ENCODE data around the gene REN.

The REN gene

GRCh38 chr1:204130178-204130577, 36.0 kb downstream of the REN start:
- Histone ChIP-seq H3K4me1 (peaks cover 5 to 61% (median 36%) of the 10 kb centered on the region in 4 donors), H3K27me3 (no peaks in the 10 kb centered on the region), H3K27ac (no peak overlapping the region), H3K36me3 (peaks cover 22 to 43% (median 31%) of the 10 kb centered on the region in 3 donors), H3K4me3 (no peak overlapping the region), H3K9me3 (no peaks in the 10 kb centered on the region)
- intact Hi-C loops (cut with DNase I; ENCODE audit: low total_unique reads) = no loop called here
- TF ChIP-seq CTCF (IDR thresholded peaks at IDR 0.05) = no peak
- no peak for DNase-seq

GRCh38 chr1:204128964-204129896, 36.9 kb downstream of the REN start:
- Histone ChIP-seq H3K27me3 (no peaks in the 10 kb centered on the region), H3K4me1 (peaks cover 5 to 61% (median 36%) of the 10 kb centered on the region in 4 donors), H3K4me3 (no peak overlapping the region), H3K27ac (peak overlapping the region; percentile 39 to 64), H3K36me3 (peaks cover 20 to 43% (median 31%) of the 10 kb centered on the region in 3 donors), H3K9me3 (no peaks in the 10 kb centered on the region)
- TF ChIP-seq CTCF (IDR thresholded peaks at IDR 0.05) = peak; percentile 85 to 91
- DNase-seq = peak; percentile 60 to 84
- intact Hi-C loops (cut with DNase I; ENCODE audit: low total_unique reads) = loop anchor here (2.0 kb wide), 2 partner anchors 258 to 266 kb away; no protein-coding TSS in a partner anchor

GRCh38 chr1:204128464-204128963, 37.6 kb downstream of the REN start:
- Histone ChIP-seq H3K36me3 (peaks cover 21 to 43% (median 33%) of the 10 kb centered on the region in 3 donors), H3K4me1 (peaks cover 5 to 61% (median 36%) of the 10 kb centered on the region in 4 donors), H3K27me3 (no peaks in the 10 kb centered on the region), H3K4me3 (no peak overlapping the region), H3K27ac (peak overlapping the region in 1 of 2 donors; percentile 64), H3K9me3 (no peaks in the 10 kb centered on the region)
- DNase-seq = no peak
- TF ChIP-seq CTCF (IDR thresholded peaks at IDR 0.05) = no peak
- intact Hi-C loops (cut with DNase I; ENCODE audit: low total_unique reads) = loop anchor here (2.0 kb wide), 2 partner anchors 258 to 266 kb away; no protein-coding TSS in a partner anchor

GRCh38 chr1:204127597-204128242, 38.4 kb downstream of the REN start:
- H3K36me3 ChIP-seq = peaks cover 29 to 51% (median 41%) of the 10 kb centered on the region in 3 donors
- intact Hi-C loops (cut with DNase I; ENCODE audit: low total_unique reads) = loop anchor here (1.0 to 2.0 kb wide), 3 partner anchors 54 to 265 kb away; partner anchors contain the start of gene SOX13
- no peak overlapping the region for H3K4me3 ChIP-seq
- no peaks in the 10 kb centered on the region for H3K27me3 ChIP-seq
- peak; percentile 76 to 87 for DNase-seq
- peaks cover 5 to 61% (median 36%) of the 10 kb centered on the region in 4 donors for H3K4me1 ChIP-seq
- H3K27ac ChIP-seq = peak overlapping the region; percentile 63 to 64
- no peaks in the 10 kb centered on the region for H3K9me3 ChIP-seq
- peak; percentile 99 to 100 for TF ChIP-seq CTCF (IDR thresholded peaks at IDR 0.05)

- no peak overlapping the region for H3K4me3 ChIP-seq
- H3K27me3 ChIP-seq = no peaks in the 10 kb centered on the region
- H3K9me3 ChIP-seq = no peaks in the 10 kb centered on the region
- intact Hi-C loops (cut with DNase I; ENCODE audit: low total_unique reads) = loop anchor here (1.0 kb wide), 1 partner anchor 54 kb away; the partner anchor contains the start of gene SOX13
- H3K4me1 ChIP-seq = peaks cover 5 to 61% (median 34%) of the 10 kb centered on the region in 4 donors
- H3K27ac ChIP-seq = peak overlapping the region; percentile 63 to 64
- no peak for TF ChIP-seq CTCF (IDR thresholded peaks at IDR 0.05)
- DNase-seq = no peak
- H3K36me3 ChIP-seq = peaks cover 37 to 56% (median 48%) of the 10 kb centered on the region in 3 donors
Observed at GRCh38 chr1:204126956-204127355, 39.2 kb downstream of the REN start.
